Spleen (tissue), 7 donors: ENCODE data around the gene PIGR.

Experiments
- CTCF ChIP-seq, 11 experiments: fragments of 200-600 bp in 7 of 11; fragments of 450-650 bp in 4 of 11; sonication (generic) in 4 of 11; IDR thresholded peaks in 8 of 11; conservative IDR thresholded peaks in 3 of 11; 1 replicate in 7 of 11; 2 replicates in 4 of 11; pipeline versions ENCODE4 v1.4.0 to v1.8.0; 2016 to 2021; ENCODE audit warnings: antibody characterized with exemption in 11 of 11, inconsistent platforms in 4 of 11, mild to moderate bottlenecking in 1 of 11
- POLR2A ChIP-seq, 3 donors: fragments of 450-650 bp; IDR thresholded peaks; one replicate each; pipeline ENCODE4 v1.5.1; 2017; ENCODE audit warnings: antibody characterized with exemption in 3 of 3, mild to moderate bottlenecking in 1 of 3
- donor health status: DM: no; HTN: no; CAD: no; lungs with moderate emphysema.
- donor health status: DM: no; HTN: no; CAD: no.
- donor health status: DM: no; HTN: no; CAD: no.

DNA sequence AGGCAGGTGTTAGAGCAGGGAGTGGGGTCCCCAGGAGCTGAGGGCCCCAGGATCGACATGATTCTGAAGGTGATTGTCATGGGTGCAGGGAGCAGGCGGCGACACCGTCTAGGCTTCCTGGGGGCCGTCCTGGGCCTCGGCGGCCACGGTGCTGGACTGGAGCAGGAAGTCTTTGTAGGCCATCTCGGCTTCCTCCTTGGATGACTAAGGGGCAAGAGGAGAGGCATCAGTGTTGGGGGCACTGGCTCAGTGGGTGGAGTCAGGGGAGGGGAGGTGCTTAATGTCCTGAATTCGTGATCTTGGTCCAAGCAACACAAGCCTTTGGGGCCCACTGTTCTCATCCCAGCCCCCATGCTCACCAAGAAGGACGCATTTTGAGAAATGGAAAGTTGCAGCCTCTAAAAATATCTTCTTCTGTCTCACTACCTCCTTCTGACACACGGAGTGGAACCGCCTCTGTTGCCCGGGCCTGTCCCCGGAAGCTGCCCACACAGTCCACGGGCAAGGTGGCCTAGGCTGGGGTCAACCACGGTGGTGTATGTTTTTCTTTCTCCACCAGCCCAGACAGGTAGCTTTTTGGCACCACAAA, 16.0 kb downstream of the PIGR start:
- TF ChIP-seq CTCF (IDR thresholded peaks at IDR 0.05 in 8 of 11, conservative IDR thresholded peaks at IDR 0.05 in 3 of 11) (peak in 1 of 11 experiments; percentile 10), POLR2A (IDR thresholded peaks at IDR 0.05) (peak; percentile 14 to 57 (median 20))
